GM12891 (cell line): ENCODE data around the gene ADIPOR2.

Experiments
- DNase-seq: peaks from one replicate; pipeline ENCODE4 v3.0.0; 2011; ENCODE audit warnings: low spot score; ENCODE audit not compliant: insufficient read length
- FAIRE-seq: peaks from 2 replicates; lab custom pipeline; 2011; peaks lifted over from hg19 to GRCh38; lab: Jason Lieb, UNC
- PAX5 ChIP-seq: IDR thresholded peaks from 2 replicates; pipeline ENCODE4 v1.6.1; 2011; ENCODE audit warnings: low read length, moderate library complexity, mild to moderate bottlenecking; ENCODE audit not compliant: insufficient read depth, severe bottlenecking
- POLR2A ChIP-seq: IDR thresholded peaks from 2 replicates; pipeline ENCODE4 v1.6.1; 2011; ENCODE audit warnings: low read depth, low read length, control low read depth
- POLR2AphosphoS5 ChIP-seq: IDR thresholded peaks from 2 replicates; pipeline ENCODE4 v1.6.1; 2011; ENCODE audit warnings: low read depth, low read length, control low read depth
- POU2F2 ChIP-seq: IDR thresholded peaks from 2 replicates; pipeline ENCODE4 v1.6.1; 2011; ENCODE audit warnings: low read depth, mild to moderate bottlenecking, control low read depth, low read length, moderate library complexity
- SPI1 ChIP-seq: IDR thresholded peaks from 2 replicates; pipeline ENCODE4 v1.6.1; 2011; ENCODE audit warnings: low read depth, low read length, control low read depth
- TAF1 ChIP-seq: IDR thresholded peaks from 2 replicates; pipeline ENCODE4 v1.6.1; 2011; ENCODE audit warnings: low read depth, low read length, control low read depth

Gene ADIPOR2

GRCh38 chr12:1663440-1664132 is 27.3 kb upstream of the ADIPOR2 start:
- FAIRE-seq (no peak), DNase-seq (no peak)
- no peak for TF ChIP-seq POLR2AphosphoS5
- TF ChIP-seq TAF1, result no peak
- TF ChIP-seq POLR2A, result no peak

DNA sequence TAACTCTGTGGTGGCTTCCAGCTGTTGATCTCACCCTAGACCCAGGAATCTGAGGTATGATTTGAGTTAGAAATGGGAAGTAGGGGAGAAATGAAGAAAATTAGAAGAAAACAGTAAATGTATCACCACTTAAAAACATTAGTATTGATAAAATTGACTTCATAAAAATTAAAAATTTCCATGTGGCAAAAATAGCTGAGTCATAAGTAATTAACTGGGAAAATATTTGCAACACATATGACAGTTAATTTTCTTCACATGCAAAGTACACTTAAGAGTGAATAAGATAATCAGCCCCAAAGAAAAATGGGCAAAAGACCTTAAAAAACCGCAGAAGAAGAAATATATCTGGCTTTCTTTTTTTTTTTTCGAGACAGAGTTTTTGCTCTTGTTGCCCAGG is 25.5 kb upstream of the ADIPOR2 start:
- TF ChIP-seq PAX5 (no peak), POU2F2 (no peak), POLR2AphosphoS5 (no peak), SPI1 (no peak), POLR2A (no peak), TAF1 (no peak)
- FAIRE-seq (no peak), DNase-seq (no peak)

- TF ChIP-seq POLR2A, result no peak
- TF ChIP-seq SPI1, result no peak
- TF ChIP-seq POLR2AphosphoS5, result no peak
- TF ChIP-seq TAF1, result no peak
- no peak for TF ChIP-seq POU2F2
- no peak for TF ChIP-seq PAX5
- DNase-seq, result no peak
- no peak for FAIRE-seq
Measured at GRCh38 chr12:1666215-1666614, 24.7 kb upstream of the ADIPOR2 start.

DNA sequence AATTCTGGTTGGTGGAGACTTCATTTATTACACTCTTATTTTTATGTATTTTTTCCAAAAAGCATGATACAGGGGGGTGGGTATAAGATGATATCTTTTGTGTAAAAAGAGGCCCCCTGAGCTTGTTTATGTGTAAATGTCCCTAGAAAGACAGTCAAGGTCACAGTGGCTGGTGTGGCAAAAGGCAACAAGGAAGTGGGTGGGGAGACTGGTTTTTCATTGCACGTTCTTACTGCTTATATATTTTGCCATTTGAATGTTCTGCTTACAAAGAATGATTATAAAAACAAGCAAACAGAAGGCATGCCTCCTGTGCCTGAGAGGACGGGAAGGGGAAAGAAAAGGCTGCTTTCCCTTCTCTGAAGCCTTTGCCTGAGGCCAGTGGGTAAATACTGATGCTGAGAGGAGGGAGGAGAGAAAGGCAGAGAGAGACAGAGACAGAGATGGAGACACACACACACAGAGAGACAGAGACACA is 24.1 kb upstream of the ADIPOR2 start:
- DNase-seq (no peak), FAIRE-seq (no peak)
- TF ChIP-seq TAF1 (no peak), SPI1 (no peak), POLR2A (no peak), POU2F2 (no peak), POLR2AphosphoS5 (no peak), PAX5 (no peak)

DNA sequence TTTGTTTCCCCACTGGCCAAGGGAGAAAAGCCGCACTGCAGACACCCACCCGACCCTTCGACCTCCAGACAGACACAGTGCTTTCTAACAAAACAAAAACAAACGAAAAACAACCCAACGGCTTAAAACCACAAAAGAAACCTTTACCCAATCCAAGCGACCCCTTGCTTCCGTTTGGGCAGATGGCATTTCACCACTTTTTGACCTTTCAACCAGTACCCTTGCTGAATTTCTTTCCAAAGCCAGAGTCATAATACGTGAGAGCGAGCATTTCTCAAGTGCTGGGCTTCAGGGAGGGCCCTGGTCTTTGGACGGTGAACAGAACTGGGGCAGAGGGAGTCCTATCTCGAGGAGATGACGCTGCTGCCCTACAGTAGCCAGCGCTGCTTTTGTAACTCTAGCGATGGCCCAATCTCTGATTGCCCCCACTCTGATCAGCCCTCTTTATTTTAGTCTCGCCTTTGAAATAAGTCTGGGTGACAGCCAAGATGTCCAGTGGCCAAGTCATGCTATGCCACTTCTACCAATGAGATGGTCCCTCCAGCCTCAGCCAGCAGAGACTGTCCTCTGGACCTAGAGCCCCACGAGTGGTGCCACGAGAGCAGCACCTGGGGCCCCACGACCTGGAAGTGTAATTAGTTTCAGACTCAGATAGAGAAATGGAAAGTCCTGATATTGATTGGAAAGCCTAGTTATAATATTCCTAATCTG is 21.9 kb upstream of the ADIPOR2 start:
- DNase-seq (no peak), FAIRE-seq (no peak)
- TF ChIP-seq TAF1, result no peak
- TF ChIP-seq POLR2AphosphoS5, result no peak
- TF ChIP-seq PAX5, result no peak
- TF ChIP-seq POLR2A, result no peak
- no peak for TF ChIP-seq SPI1
- no peak for TF ChIP-seq POU2F2

- no peak for FAIRE-seq
- TF ChIP-seq POLR2A (no peak), POLR2AphosphoS5 (no peak), POU2F2 (no peak), SPI1 (no peak), PAX5 (no peak), TAF1 (no peak)
- no peak for DNase-seq
Measured at GRCh38 chr12:1670358-1671268, 20.3 kb upstream of the ADIPOR2 start.

- no peak for DNase-seq
- no peak for FAIRE-seq
- TF ChIP-seq POU2F2, result no peak
- TF ChIP-seq TAF1, result no peak
- no peak for TF ChIP-seq SPI1
- no peak for TF ChIP-seq PAX5
- TF ChIP-seq POLR2AphosphoS5, result no peak
- TF ChIP-seq POLR2A, result no peak
Measured at GRCh38 chr12:1676043-1676442, 14.8 kb upstream of the ADIPOR2 start.

DNA sequence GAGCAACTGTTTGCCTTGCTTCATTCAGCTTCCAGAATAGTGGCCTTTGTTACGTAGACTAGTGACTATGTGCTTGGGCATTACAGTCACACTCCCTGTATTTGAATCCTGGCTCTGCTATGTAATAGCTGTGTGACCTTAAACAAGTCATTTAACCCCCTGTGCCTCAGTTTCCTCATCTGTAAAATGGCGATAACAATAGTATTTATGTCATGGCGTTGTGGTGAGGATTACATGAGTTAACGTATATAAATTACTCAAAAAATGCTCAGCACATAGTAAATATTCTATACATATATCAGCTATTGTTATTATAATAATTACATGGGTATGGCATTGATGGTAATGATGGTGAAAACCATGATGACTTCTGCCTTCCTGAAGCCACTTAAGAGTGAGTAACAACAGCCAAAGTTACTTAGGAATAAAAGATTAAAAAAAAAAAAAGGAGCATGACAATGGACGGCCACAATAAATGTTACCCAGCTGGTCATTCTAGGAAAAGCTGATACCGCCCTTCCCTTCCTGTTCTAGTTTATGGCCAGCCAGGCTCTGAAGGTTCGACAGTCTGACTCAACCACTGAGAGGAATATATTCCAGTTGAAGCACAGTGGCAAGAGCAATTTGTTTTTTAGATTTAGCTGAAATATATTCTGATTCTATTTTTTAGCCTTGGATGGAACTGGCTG is 9.9 kb upstream of the ADIPOR2 start:
- TF ChIP-seq POU2F2, result no peak
- TF ChIP-seq SPI1, result no peak
- no peak for TF ChIP-seq POLR2A
- DNase-seq, result no peak
- FAIRE-seq, result no peak

DNA sequence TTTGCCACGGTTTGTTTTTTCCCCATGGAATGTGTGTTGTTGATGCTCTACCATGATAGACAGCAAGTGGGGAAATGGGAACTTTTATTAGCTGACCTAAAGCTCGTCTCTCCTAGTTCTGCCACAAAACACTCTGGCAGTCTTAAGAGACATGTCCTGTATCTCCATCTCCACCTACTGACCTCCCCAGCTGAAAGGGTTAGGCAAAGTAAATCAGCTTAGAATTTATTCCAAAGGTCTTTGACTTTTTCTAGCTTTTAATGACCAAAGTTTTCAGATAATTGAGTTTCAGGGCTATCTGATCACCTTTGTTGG is 9.4 kb upstream of the ADIPOR2 start:
- no peak for DNase-seq
- TF ChIP-seq POLR2AphosphoS5 (no peak), SPI1 (no peak), POU2F2 (no peak), PAX5 (no peak), TAF1 (no peak), POLR2A (no peak)
- FAIRE-seq, result no peak
